Stimulated activated CD8-positive, alpha-beta memory T cell treated with anti-CD3 and anti-CD28 coated beads, Interleukin-12 subunit alpha, Interleukin-12 subunit beta, amount 100 ng/mL, for 24 hours (primary cell): Measurements from ENCODE around the gene CDH23.

Source experiments
- DNase-seq: peaks from one replicate; pipeline ENCODE4 v3.0.0-alpha.2; 2020; ENCODE audit errors: extremely low read depth

The CDH23 gene

GRCh38 chr10:71815515-71816130 lies 418.9 kb downstream of the CDH23 start:
- DNase-seq: no peak

GRCh38 chr10:71816421-71816851 lies 419.7 kb downstream of the CDH23 start:
- no peak for DNase-seq

GRCh38 chr10:71816936-71817618 lies 420.4 kb downstream of the CDH23 start:
- DNase-seq: no peak

GRCh38 chr10:71817831-71818655 lies 421.3 kb downstream of the CDH23 start:
- no peak for DNase-seq

GRCh38 chr10:71818674-71819260 lies 422.0 kb downstream of the CDH23 start:
- DNase-seq: no peak

- DNase-seq: no peak
These were observed 422.7 kb downstream of the CDH23 start for GRCh38 chr10:71819441-71819861.

- DNase-seq: no peak
These were observed 423.3 kb downstream of the CDH23 start for GRCh38 chr10:71819985-71820384.

- no peak for DNase-seq
These were observed 424.2 kb downstream of the CDH23 start for GRCh38 chr10:71820966-71821365.

- DNase-seq: no peak
These were observed 425.4 kb downstream of the CDH23 start for GRCh38 chr10:71821909-71822763.

GRCh38 chr10:71823356-71823755 lies 426.6 kb downstream of the CDH23 start:
- DNase-seq: no peak

- no peak for DNase-seq
These were observed 427.6 kb downstream of the CDH23 start for GRCh38 chr10:71824333-71824732.

- no peak for DNase-seq
These were observed 428.5 kb downstream of the CDH23 start for GRCh38 chr10:71825217-71825616.

GRCh38 chr10:71827852-71828251 lies 431.1 kb downstream of the CDH23 start:
- no peak for DNase-seq

GRCh38 chr10:71828702-71829101 lies 432.0 kb downstream of the CDH23 start:
- DNase-seq: no peak

GRCh38 chr10:71829171-71829570 lies 432.5 kb downstream of the CDH23 start:
- DNase-seq: no peak

- DNase-seq: no peak
These were observed 433.2 kb downstream of the CDH23 start for GRCh38 chr10:71829896-71830295.

GRCh38 chr10:71830726-71831125 lies 434.0 kb downstream of the CDH23 start:
- DNase-seq: no peak

GRCh38 chr10:71831646-71832552 lies 435.2 kb downstream of the CDH23 start:
- no peak for DNase-seq

GRCh38 chr10:71832967-71833366 lies 436.2 kb downstream of the CDH23 start:
- DNase-seq: no peak
